HG02610 (cell line): Measurements from ENCODE around the gene IFNA16.
"Not testable (repeated sequence)": the region's sequence is repeated elsewhere in the genome, so short reads cannot be mapped to it uniquely, and the experiment has no call there.

Source experiments
- ATAC-seq: cut with Tn5 transposase; IDR thresholded peaks from one replicate; pipeline ENCODE4 v1.9.1; 2021; ENCODE audit warnings: mild to moderate bottlenecking, moderate library complexity; ENCODE audit not compliant: unreplicated experiment

The IFNA16 gene

GRCh38 chr9:21217211-21217610 lies at the start of gene IFNA16:
TSS of gene IFNA16 (minus strand) at chr9:21217311. CDS start at chr9:21217305, 6 bp downstream.
- not testable (repeated sequence) for ATAC-seq

- peak; percentile 34 for ATAC-seq
Measured at GRCh38 chr9:21265421-21266189, 48.5 kb upstream of the IFNA16 start.

GRCh38 chr9:21255538-21256212 lies 38.6 kb upstream of the IFNA16 start:
- ATAC-seq: no peak

- ATAC-seq: peak; percentile 82
Measured at GRCh38 chr9:21252721-21253547, 35.8 kb upstream of the IFNA16 start.

- ATAC-seq: no peak
Measured at GRCh38 chr9:21251638-21252037, 34.5 kb upstream of the IFNA16 start.

GRCh38 chr9:21251190-21251589 lies 34.1 kb upstream of the IFNA16 start:
- ATAC-seq: no peak

GRCh38 chr9:21244836-21245235 lies 27.7 kb upstream of the IFNA16 start:
- ATAC-seq: no peak

- no peak for ATAC-seq
Measured at GRCh38 chr9:21239911-21240310, 22.8 kb upstream of the IFNA16 start, which contains the start of gene IFNA14. TSS of gene IFNA14 (minus strand) at chr9:21240005. CDS start at chr9:21239935, 70 bp downstream.

GRCh38 chr9:21236360-21236714 lies 19.2 kb upstream of the IFNA16 start:
- not testable (repeated sequence) for ATAC-seq

GRCh38 chr9:21235468-21236359 lies 18.6 kb upstream of the IFNA16 start:
- ATAC-seq: peak; percentile 82

GRCh38 chr9:21234153-21234687 lies 17.1 kb upstream of the IFNA16 start:
- ATAC-seq: no peak

GRCh38 chr9:21233258-21233657 lies 16.1 kb upstream of the IFNA16 start:
- ATAC-seq: no peak

- ATAC-seq: no peak
Measured at GRCh38 chr9:21228122-21228521, 11.0 kb upstream of the IFNA16 start, which contains the start of gene IFNA17. TSS of gene IFNA17 (minus strand) at chr9:21228222. CDS start at chr9:21228173, 49 bp downstream.

- ATAC-seq: peak; percentile 90
Measured at GRCh38 chr9:21213411-21214326, 3.4 kb downstream of the IFNA16 start.

GRCh38 chr9:21212160-21212559 lies 5.0 kb downstream of the IFNA16 start:
- ATAC-seq: not testable (repeated sequence)

- not testable (repeated sequence) for ATAC-seq
Measured at GRCh38 chr9:21210782-21211181, 6.3 kb downstream of the IFNA16 start.

GRCh38 chr9:21210311-21210710 lies 6.8 kb downstream of the IFNA16 start:
- ATAC-seq: no peak

GRCh38 chr9:21207043-21207442 lies 10.1 kb downstream of the IFNA16 start, which contains the start of gene IFNA10:
TSS of gene IFNA10 (minus strand) at chr9:21207143. CDS start at chr9:21207097, 46 bp downstream.
- ATAC-seq: not testable (repeated sequence)

GRCh38 chr9:21205204-21205603 lies 11.9 kb downstream of the IFNA16 start:
- no peak for ATAC-seq
